GM21529 (cell line): ENCODE measurements around the gene ADD1.
A peak's percentile ranks its signal among the peaks of the same experiment; 100 is the strongest.
"Not testable (repeated sequence)": the region's sequence is repeated elsewhere in the genome, so short reads cannot be mapped to it uniquely, and the experiment has no call there.

Experiments
- ATAC-seq: cut with Tn5 transposase; IDR thresholded peaks from one replicate; pipeline ENCODE4 v1.9.1; 2021; ENCODE audit not compliant: unreplicated experiment

The ADD1 gene

GRCh38 chr4:2915789-2916188 is 72.1 kb downstream of the ADD1 start:
- ATAC-seq, result no peak

DNA sequence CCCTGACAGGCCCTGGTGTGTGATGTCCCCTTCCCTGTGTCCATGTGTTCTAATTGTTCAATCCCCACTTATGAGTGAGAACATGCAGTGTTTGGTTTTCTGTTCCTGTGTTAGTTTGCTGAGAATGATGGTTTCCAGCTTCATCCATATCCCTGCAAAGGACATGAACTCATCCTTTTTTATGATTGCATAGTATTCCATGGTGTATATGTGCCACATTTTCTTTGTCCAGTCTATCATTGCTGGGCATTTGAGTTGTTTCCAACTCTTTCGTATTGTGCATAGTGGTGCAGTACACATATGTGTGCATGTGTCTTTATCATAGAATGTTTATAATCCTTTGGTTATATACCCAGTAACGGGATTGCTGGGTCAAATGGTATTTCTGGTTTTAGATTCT is 73.1 kb downstream of the ADD1 start:
- not testable (repeated sequence) for ATAC-seq

GRCh38 chr4:2918300-2918699 is 74.7 kb downstream of the ADD1 start:
- ATAC-seq, result not testable (repeated sequence)

GRCh38 chr4:2918714-2919113 is 75.1 kb downstream of the ADD1 start:
- ATAC-seq, result not testable (repeated sequence)

- ATAC-seq, result not testable (repeated sequence)
Observed at GRCh38 chr4:2922453-2923101, 78.9 kb downstream of the ADD1 start.

DNA sequence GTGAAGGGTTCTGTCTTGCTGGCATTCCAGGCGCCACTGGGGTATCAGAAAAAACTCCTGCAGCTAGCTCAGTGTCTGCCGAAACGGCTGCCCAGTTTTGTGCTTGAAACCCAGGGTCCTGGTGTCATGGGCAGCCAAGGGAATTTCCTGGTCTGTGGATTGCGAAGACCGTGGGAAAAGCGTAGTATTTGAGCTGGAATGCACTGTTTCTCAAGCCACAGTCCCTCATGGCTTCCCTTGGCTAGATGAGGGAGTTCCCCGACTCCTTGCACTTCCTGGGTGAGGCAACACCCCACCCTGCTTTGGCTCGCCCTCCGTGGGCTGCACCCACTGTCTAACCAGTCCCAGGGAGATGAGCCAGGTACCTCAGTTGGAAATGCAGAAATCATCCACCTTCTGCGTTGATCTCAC is 79.5 kb downstream of the ADD1 start:
- no peak for ATAC-seq

- no peak for ATAC-seq
Observed at GRCh38 chr4:2923668-2924173, 80.1 kb downstream of the ADD1 start.

GRCh38 chr4:2924286-2924685 is 80.6 kb downstream of the ADD1 start:
- ATAC-seq, result no peak

DNA sequence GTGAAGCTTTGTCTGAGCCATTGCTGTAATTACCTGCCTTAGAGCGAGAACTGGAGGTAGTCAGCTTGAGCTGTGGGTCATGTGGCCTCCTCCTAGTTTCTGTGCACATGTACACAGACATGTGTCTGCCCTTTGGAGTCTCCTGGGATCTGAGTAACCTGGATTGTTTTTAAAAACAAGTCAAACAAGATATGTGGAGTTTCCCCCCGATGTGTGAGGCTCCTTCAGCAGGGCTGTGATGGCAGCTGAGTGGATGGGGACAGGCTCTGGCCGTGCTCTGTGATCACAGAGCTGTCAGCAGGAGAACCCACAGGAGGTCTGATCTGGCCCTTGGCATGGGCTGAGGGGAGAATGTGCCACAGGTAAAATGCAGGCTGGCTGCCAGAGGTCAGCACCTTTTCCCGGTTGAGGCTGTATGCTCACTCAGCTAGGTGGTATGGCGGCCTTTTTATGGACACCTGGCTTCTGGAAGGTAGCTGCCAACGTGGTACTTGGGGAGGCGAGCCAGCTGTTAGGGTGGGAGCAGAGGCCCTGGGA is 81.2 kb downstream of the ADD1 start:
- ATAC-seq, result no peak

- ATAC-seq, result no peak
Observed at GRCh38 chr4:2925496-2925895, 81.9 kb downstream of the ADD1 start.

GRCh38 chr4:2925931-2926860 is 82.6 kb downstream of the ADD1 start:
- no peak for ATAC-seq

- no peak for ATAC-seq
Observed at GRCh38 chr4:2927016-2927695, 83.5 kb downstream of the ADD1 start.

DNA sequence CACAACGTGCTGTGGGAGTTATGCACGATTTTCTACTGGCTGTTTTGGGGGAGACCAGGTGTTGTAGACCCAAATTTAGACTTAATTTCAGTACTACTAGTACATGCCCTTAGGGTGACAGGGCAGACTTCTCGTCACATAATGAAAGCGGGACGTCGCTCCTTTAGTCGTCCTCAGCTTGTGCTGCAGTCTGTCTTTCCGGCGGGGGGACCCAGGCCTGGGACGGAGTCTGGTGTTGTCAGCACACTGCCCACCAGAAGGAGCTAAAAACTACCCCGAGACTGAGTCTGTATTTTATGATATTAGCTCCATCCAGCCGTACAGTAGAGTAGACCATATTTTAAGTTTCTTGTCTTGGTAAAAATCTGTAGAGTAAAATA is 84.0 kb downstream of the ADD1 start:
- no peak for ATAC-seq

DNA sequence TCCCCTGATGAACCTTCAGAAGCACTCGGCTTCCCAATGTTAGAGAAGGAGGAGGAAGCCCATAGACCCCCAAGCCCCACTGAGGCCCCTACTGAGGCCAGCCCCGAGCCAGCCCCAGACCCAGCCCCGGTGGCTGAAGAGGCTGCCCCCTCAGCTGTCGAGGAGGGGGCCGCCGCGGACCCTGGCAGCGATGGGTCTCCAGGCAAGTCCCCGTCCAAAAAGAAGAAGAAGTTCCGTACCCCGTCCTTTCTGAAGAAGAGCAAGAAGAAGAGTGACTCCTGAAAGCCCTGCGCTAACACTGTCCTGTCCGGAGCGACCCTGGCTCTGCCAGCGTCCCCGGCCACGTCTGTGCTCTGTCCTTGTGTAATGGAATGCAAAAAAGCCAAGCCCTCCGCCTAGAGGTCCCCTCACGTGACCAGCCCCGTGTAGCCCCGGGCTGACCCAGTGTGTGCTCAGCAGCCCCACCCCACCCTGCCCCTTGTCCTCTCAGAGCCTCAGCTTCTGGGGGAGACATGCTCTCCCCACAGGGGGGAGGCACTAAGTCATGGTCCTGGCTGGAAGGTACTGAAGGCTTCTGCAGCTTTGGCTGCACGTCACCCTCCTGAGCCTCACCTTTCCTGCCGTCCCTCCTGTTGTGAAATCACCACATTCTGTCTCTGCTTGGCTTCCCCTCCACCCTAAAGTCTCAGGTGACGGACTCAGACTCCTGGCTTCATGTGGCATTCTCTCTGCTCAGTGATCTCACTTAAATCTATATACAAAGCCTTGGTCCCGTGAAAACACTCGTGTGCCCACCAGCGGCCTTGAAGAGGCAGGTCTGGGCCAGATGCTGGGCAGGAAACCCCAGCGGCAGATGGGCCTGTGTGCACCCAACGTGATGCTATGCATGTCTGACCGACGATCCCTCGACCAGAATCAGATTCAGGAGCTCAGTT is 84.9 kb downstream of the ADD1 start:
- ATAC-seq, result no peak

DNA sequence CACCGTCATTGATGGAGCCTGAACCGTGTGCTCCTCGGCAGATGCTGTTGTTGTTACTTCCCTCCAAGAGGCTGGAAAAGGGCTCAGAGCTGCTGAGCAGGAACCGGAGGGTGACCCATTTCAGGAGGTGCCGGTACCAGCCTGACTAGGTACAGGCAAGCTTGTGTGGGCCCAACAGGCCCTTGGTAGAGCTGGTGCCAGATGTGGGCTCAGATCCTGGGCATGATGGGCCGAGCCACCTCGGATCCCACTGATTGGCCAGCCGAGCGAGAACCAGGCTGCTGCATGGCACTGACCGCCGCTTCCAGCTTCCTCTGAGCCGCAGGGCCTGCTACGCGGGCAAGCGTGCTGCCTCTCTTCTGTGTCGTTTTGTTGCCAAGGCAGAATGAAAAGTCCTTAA is 85.8 kb downstream of the ADD1 start:
- ATAC-seq, result no peak

DNA sequence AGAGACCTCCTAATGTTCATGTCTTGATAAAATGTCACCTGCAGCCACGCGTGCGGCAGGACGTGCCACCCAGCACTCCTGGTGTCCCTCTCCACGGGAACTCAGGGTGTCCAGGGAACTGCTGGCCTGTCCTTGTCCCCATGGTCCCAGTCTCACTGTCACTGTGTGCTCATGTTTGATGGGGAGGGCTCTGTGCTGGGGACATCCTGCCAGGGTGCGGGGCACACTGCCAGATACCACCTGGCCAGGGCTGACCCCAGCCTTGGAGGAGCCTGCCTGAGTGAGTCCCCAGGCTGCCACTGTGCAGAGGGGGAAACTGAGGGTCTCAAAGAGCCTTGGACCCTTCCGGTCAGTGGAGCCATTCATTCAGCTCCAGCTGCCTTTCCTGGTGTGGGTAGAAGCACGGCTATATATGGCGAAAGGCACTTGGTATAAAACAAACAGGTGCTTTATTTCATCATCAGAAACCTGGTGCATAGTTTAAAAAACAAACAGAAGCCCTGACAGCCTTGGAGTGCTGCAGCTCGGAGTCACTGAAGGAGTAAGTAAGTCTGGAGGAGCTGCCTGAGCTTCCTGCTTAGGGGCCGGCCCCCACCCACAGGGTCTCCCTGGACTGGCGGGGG is 86.6 kb downstream of the ADD1 start:
- no peak for ATAC-seq

GRCh38 chr4:2930758-2931511 is 87.3 kb downstream of the ADD1 start:
- ATAC-seq, result no peak

GRCh38 chr4:2931512-2932301 is 88.1 kb downstream of the ADD1 start:
- ATAC-seq, result peak; percentile 56
